Measurements from ENCODE around the gene AADAC. TPM values are rescaled to one million over a fixed set of nuclear protein-coding genes. Genes with fewer than 3 reads are reported as not detected.

AADAC gene
- total RNA-seq, 1 experiment from 2014 or later = 0.43 TPM

GRCh38 chr3:151859233-151859673 lies 45.3 kb downstream of the AADAC start:
- TF ChIP-seq EZH2 (IDR thresholded peaks at IDR 0.05; ENCODE audit: borderline replicate concordance, low read depth, low read length, poor library complexity, severe bottlenecking) = no peak
- no peak for TF ChIP-seq CTCF (conservative IDR thresholded peaks at IDR 0.05; ENCODE audit: low read depth, low read length)
- no TSS peak for BruUV-seq (replicated peaks)
- peaks cover 17% of the 10 kb centered on the region for H3K4me1 ChIP-seq (ENCODE audit: insufficient read depth, low read length, poor library complexity, severe bottlenecking)
- no peak overlapping the region for H3K27ac ChIP-seq (ENCODE audit: low read depth, low read length, poor library complexity, severe bottlenecking)
- ChIA-PET CTCF (no interaction called here), POLR2A (ENCODE audit: low non-redundant PET) (no interaction called here)
- intact Hi-C loops (cut with micrococcal nuclease; ENCODE audit: unreplicated experiment) = no loop called here
- H3K36me3 ChIP-seq (ENCODE audit: insufficient read depth, low read length, poor library complexity, severe bottlenecking) = no peaks in the 10 kb centered on the region
- H3K9me3 ChIP-seq (ENCODE audit: low read depth, low read length, poor library complexity, severe bottlenecking) = no peaks in the 10 kb centered on the region
- H3K27me3 ChIP-seq (replicated peaks; ENCODE audit: insufficient read depth, low read depth, low read length, poor library complexity) = no peaks in the 10 kb centered on the region
- no peak for DNase-seq (ENCODE audit: low spot score)
- H3K4me3 ChIP-seq (ENCODE audit: low read depth, low read length, poor library complexity, severe bottlenecking) = no peak overlapping the region

DNA sequence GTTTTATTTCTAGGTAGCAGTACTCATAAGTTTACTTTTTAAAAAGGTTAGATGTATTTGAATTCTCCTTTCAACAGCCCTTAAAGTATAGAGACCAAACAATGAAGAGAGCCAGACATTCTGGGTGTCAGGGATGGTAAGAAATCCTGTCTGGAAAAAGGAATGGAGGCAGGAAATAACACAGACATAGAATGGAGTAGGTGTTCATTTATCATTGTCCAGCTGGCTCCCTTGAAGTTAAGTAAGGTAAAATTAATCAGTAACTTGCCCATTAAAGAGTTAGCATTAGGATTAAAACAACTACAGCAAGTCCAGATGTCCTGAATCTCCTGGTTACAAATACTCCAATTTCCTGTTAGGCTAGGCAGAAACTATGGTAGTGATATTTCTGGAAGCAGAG lies 46.0 kb downstream of the AADAC start:
- H3K27me3 ChIP-seq (replicated peaks; ENCODE audit: insufficient read depth, low read depth, low read length, poor library complexity) = no peaks in the 10 kb centered on the region
- DNase-seq (ENCODE audit: low spot score) = no peak
- BruUV-seq (replicated peaks) = no TSS peak
- H3K4me3 ChIP-seq (ENCODE audit: low read depth, low read length, poor library complexity, severe bottlenecking) = no peak overlapping the region
- ChIA-PET POLR2A (ENCODE audit: low non-redundant PET) (no interaction called here), CTCF (no interaction called here)
- no peak overlapping the region for H3K27ac ChIP-seq (ENCODE audit: low read depth, low read length, poor library complexity, severe bottlenecking)
- H3K9me3 ChIP-seq (ENCODE audit: low read depth, low read length, poor library complexity, severe bottlenecking) = no peaks in the 10 kb centered on the region
- TF ChIP-seq CTCF (conservative IDR thresholded peaks at IDR 0.05; ENCODE audit: low read depth, low read length) = no peak
- TF ChIP-seq EZH2 (IDR thresholded peaks at IDR 0.05; ENCODE audit: borderline replicate concordance, low read depth, low read length, poor library complexity, severe bottlenecking) = no peak
- intact Hi-C loops (cut with micrococcal nuclease; ENCODE audit: unreplicated experiment) = no loop called here
- no peaks in the 10 kb centered on the region for H3K36me3 ChIP-seq (ENCODE audit: insufficient read depth, low read length, poor library complexity, severe bottlenecking)
- H3K4me1 ChIP-seq (ENCODE audit: insufficient read depth, low read length, poor library complexity, severe bottlenecking) = peaks cover 23% of the 10 kb centered on the region

DNA sequence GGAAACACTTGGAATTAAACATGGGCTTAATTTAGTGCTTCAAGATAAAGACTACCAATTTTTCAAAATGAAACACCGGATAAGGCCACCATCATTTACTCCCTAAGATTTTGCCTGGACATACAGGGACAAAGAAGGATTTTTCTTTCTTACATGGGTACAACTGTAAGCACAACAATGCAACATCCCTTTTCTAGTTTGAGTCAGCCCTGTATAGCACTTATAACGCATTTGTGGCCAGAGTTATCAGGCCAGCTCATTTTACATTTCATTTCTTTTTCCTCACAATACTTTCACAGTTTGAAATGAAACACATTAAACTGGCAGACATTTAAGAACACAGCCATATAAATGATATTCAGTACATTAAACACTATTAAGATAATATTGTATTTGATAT lies 49.7 kb downstream of the AADAC start:
- no peaks in the 10 kb centered on the region for H3K9me3 ChIP-seq (ENCODE audit: low read depth, low read length, poor library complexity, severe bottlenecking)
- TF ChIP-seq CTCF (conservative IDR thresholded peaks at IDR 0.05; ENCODE audit: low read depth, low read length) = no peak
- TF ChIP-seq EZH2 (IDR thresholded peaks at IDR 0.05; ENCODE audit: borderline replicate concordance, low read depth, low read length, poor library complexity, severe bottlenecking) = no peak
- intact Hi-C loops (cut with micrococcal nuclease; ENCODE audit: unreplicated experiment) = no loop called here
- ChIA-PET POLR2A (ENCODE audit: low non-redundant PET) (no interaction called here), CTCF (no interaction called here)
- H3K4me1 ChIP-seq (ENCODE audit: insufficient read depth, low read length, poor library complexity, severe bottlenecking) = peaks cover 32% of the 10 kb centered on the region
- H3K4me3 ChIP-seq (ENCODE audit: low read depth, low read length, poor library complexity, severe bottlenecking) = no peak overlapping the region
- H3K27ac ChIP-seq (ENCODE audit: low read depth, low read length, poor library complexity, severe bottlenecking) = peak overlapping the region; percentile 2
- no peaks in the 10 kb centered on the region for H3K36me3 ChIP-seq (ENCODE audit: insufficient read depth, low read length, poor library complexity, severe bottlenecking)
- DNase-seq (ENCODE audit: low spot score) = no peak
- H3K27me3 ChIP-seq (replicated peaks; ENCODE audit: insufficient read depth, low read depth, low read length, poor library complexity) = no peaks in the 10 kb centered on the region
- no TSS peak for BruUV-seq (replicated peaks)
